ENCODE data around the gene BOLA1.
"Not testable (repeated sequence)": the region's sequence is repeated elsewhere in the genome, so short reads cannot be mapped to it uniquely, and the experiment has no call there.

Gene BOLA1, protein sequence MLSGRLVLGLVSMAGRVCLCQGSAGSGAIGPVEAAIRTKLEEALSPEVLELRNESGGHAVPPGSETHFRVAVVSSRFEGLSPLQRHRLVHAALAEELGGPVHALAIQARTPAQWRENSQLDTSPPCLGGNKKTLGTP

GRCh38 chr1:149899460-149900284 lies at the start of gene BOLA1:
Gene BOLA1, plus strand, starts transcription at chr1:149899568. Its CDS starts 492 bp downstream, at chr1:149900060.
- peak; percentile 95 for DNase-seq

DNA sequence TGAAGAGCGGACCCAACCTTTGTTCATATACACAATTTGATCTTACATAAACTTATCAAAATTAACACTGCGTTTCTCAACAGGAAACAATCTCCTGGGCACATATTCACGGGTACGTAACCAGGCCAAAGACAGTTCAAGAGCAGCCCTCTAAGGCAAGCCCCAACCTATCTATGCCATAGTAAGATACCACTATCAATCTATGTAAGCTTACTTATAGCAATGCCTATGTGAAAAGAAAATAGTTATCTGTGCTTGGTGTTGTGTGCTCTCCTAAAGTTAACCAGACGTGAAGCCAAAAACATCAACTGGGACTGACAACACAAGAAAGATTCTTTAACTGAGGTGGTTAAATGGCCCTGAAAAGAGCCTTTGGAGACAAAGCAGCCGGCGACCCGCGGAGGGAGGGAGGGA lies 49.4 kb upstream of the BOLA1 start:
- DNase-seq: no peak

- not testable (repeated sequence) for DNase-seq
Measured at GRCh38 chr1:149850732-149851345, 48.5 kb upstream of the BOLA1 start.

- DNase-seq: not testable (repeated sequence)
Measured at GRCh38 chr1:149851585-149852213, 47.7 kb upstream of the BOLA1 start.

DNA sequence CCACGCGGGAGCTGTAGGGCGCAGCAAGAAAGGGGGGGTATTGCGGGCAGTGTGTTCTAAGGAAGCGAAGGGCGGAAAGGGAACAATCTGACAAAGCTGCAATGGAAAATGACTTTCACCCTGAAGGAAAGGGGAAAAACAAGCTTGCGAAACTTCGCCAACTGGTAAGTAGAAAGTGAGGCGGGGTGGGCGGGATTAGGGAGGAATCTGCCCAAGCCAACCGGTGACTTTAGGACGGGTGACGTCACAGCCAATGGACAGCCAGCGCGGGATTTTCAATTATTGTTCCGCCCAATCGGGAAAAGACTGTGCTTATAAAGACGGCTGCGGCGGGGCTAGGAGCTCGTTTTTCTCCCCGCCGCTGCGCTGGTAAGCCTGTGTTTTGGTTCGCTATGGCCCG lies 47.1 kb upstream of the BOLA1 start:
- DNase-seq: not testable (repeated sequence)

DNA sequence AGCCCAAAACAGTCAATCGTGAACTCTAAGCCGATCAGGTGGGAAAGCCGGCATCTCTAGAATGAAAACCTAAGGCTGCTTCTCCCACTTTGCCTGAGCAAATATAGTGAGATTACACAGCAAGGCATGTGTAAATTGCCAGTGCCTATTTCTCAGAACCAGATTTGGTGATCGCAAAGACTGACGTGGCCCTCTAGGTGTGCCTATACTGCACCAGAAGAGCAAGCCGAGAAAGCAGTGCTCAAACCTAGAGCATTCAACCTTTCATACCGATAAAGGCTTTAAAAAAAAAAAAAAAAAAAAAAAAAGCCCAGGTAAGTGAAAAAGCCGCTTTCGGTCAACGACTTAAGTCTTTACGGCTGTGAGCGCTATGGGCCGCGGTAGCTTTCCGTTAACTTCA lies 39.1 kb upstream of the BOLA1 start:
- not testable (repeated sequence) for DNase-seq

DNA sequence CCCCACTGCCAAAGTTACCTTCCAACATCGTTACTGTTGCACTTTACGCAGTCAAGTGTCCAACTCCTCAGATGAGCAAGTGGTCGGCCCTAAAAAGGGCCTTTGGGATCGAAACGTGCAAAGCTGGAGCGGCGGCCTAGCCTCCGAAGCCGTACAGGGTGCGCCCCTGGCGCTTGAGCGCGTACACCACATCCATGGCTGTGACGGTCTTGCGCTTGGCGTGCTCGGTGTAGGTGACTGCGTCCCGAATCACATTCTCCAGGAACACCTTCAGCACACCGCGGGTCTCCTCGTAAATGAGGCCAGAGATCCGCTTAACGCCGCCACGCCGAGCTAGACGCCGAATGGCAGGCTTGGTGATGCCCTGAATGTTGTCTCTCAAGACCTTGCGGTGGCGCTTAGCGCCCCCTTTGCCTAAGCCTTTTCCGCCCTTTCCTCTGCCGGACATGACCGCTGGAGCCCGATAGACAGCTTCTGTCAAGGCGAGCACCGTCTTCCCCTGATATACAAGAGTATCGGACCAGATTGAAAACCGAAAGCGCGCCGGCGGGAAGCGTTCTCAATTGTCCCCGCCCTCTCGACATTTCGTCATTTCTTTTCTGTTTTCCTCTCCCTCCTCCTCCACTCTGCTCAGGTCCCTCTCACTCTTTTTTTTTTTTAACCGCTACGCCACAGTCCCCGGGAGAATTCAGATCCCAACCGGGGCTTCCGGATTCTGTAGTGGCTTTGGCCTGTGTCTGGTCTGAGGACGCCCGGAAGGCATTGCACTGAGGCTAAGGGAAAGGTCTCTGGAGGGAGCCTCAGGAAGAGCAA lies 38.5 kb upstream of the BOLA1 start:
- not testable (repeated sequence) for DNase-seq

DNA sequence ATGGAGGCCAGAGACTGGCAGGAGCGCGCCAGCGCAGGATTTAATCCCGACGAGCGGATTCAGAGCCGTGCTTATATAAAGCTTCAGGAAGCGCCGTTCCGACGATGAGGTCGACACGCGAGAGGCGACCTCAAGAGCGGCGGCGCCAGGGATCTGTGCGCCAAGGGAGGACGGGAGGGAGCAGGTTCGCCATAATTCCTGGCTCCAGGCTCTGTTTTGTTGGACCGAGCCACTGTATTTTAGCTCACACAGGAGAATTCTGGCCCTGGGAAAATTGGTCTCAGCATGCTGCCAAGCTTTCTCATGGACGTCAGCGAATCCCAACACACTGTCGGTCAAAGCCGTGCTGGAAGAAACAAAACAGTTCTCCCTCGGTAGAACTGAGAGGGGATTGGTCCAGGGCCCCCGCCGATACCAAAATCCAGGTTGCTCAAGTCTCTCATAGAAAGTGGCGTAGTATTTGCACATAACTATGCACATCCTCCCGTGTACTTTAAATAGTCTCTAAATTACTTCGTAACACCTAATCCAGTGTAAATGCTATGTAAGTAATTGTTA lies 37.8 kb upstream of the BOLA1 start:
- DNase-seq: not testable (repeated sequence)

DNA sequence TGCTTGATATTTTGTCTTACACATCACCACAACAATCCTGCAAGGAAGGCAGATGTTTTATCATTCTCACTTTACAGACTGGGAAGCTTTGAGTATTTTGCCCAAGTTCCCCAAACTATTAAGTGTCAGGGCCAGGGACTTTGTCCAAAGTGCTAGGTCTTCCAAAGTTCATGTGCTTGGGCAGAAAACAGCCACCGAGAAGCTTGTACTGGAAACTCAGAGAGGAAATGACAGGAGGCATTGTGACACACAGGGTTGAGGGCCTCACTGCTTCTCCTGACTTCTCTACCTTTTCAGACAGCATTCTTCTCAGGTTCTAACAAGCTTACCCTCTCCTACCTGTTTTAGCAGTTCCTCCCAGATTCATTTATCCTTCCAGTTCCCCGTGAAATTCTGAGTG lies 32.5 kb upstream of the BOLA1 start:
- DNase-seq: not testable (repeated sequence)

- not testable (repeated sequence) for DNase-seq
Measured at GRCh38 chr1:149873060-149873459, 26.3 kb upstream of the BOLA1 start.

GRCh38 chr1:149877211-149877946 lies 22.0 kb upstream of the BOLA1 start:
- DNase-seq: no peak

DNA sequence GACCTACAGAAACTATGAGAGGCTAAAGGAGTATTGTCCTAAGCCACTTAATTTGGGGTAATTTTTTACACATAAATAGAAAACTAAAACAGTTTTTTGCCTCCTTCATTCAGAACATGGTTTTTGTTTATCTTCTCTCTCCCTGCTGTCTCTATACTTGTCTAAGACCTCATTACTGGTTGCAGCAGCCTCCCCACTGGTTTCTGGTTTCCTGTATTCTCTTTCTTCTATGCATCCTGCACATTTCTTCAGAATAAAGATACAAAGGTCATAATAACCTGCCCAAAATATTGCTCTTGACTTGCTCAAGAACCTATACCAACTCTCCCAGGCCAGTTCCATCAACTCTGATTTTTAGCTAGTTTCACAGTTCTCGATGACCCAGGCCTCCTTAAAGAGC lies 19.8 kb upstream of the BOLA1 start:
- DNase-seq: no peak

DNA sequence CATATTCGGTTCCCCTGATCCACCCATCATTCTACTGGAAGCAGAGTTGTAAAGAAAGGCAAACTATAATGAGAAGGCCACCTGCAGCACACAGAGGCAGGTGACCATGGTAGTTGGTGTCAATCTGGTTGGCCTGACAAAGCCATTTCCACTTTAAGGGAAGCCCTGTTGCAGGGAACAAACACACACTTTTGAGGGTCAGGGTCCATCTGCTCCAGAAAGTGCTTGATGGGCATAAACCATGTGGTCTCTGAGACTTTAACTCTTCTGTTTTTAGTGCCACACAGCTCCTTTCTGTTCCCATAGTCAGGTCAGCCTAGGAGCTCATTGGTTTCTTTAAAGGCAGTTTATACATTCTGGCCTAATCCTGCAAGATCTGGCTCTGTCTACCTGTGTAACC lies 17.5 kb upstream of the BOLA1 start:
- no peak for DNase-seq

- DNase-seq: no peak
Measured at GRCh38 chr1:149883598-149884247, 15.6 kb upstream of the BOLA1 start.

- DNase-seq: peak; percentile 63
Measured at GRCh38 chr1:149884433-149885338, 14.7 kb upstream of the BOLA1 start.

DNA sequence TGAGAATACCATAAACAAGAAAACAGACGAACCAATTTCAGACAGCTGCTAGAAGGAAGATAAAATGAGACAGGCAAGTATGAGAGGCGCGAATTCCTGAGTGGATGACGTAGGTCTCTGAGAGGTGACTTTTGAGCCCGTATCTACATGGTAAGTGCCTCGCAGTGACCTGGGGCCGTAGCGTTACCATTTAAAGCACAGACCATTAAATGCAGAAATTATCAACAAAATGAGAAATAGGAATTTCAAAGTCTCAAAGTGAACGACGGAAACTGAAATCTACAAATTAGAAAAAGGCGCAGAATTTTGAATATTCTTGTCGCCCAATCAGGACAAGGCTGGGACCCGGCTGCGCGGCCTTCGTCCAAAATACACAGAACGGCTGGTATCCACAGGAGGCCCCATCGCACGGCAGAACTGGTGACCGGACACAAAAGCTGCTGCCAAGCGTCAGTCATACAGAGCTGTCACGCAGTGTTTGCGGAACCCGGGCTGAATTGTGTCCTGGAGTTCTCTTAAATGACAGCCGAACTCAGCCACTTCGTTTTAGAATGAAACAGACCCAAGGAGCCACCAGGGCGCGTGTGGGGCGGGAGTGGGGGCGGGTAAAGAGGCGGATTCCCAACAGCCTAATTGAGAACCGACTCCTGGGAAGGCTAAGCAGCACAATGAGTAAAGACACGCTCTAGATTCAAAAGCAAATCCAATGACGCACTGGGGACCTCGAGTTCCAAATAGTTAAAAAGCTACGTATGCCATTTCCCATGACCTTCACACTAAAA lies 13.8 kb upstream of the BOLA1 start:
- DNase-seq: peak; percentile 90

DNA sequence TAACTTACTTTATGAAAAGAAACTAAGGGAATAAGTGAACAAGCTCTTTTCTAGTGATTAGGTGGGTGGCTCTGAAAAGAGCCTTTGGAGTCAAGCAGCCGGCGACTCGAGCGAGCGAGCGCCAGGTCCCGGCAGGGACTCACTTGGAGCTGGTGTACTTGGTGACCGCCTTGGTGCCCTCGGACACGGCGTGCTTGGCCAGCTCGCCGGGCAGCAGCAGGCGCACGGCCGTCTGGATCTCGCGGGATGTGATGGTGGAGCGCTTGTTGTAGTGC lies 13.3 kb upstream of the BOLA1 start:
- DNase-seq: not testable (repeated sequence)

DNA sequence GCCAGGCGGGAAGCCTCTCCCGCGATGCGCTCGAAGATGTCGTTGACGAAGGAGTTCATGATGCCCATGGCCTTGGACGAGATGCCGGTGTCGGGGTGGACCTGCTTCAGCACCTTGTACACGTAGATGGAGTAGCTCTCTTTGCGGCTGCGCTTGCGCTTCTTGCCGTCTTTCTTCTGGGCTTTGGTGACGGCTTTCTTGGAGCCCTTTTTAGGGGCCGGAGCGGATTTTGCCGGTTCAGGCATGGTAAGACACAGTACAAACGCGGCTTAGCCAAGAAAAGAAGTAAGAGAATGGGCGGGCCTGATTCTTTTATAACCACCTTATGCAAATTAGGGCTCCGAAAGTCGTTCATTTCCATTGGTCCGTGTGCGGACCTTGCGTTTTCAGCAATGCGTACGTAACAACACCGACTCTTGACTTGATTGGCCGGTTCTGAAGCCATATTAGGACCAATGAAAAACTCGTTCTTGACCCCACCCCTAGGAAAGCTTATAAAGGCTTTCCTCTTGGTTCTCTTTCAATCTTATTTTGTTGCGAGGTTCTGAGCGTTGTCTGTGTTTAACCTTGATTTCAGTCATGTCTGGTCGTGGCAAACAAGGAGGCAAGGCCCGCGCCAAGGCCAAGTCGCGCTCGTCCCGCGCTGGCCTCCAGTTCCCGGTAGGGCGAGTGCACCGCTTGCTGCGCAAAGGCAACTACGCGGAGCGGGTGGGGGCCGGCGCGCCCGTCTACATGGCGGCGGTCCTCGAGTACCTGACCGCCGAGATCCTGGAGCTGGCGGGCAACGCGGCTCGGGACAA lies 12.8 kb upstream of the BOLA1 start:
- DNase-seq: peak; percentile 100

- DNase-seq: not testable (repeated sequence)
Measured at GRCh38 chr1:149887196-149887455, 12.2 kb upstream of the BOLA1 start.
